BLaER1 treated with 17β-estradiol and CSF1 and Interleukin-3, amounts not matched to agents 10 nM and 100 nM (cell line): Measurements from ENCODE around the gene CTDNEP1.

Source experiments
- H3K27ac ChIP-seq, 11 experiments: shearing (Covaris generic); formaldehyde crosslinking; 2 replicates each; pipeline ENCODE4 v1.8.1; 2022
- H3K27me3 ChIP-seq, 11 experiments: shearing (Covaris generic); formaldehyde crosslinking; 2 replicates each; pipeline ENCODE4 v1.8.1; 2022
- H3K36me3 ChIP-seq, 11 experiments: shearing (Covaris generic); formaldehyde crosslinking; 2 replicates each; pipeline ENCODE4 v1.8.1; 2022
- H3K4me1 ChIP-seq, 10 experiments: shearing (Covaris generic); formaldehyde crosslinking; 2 replicates each; pipeline ENCODE4 v1.8.1; 2022
- H3K4me2 ChIP-seq, 11 experiments: shearing (Covaris generic); formaldehyde crosslinking; 2 replicates each; pipeline ENCODE4 v1.8.1; 2022
- H3K4me3 ChIP-seq, 10 experiments: shearing (Covaris generic); formaldehyde crosslinking; 2 replicates each; pipeline ENCODE4 v1.8.1; 2022
- H3K9ac ChIP-seq, 11 experiments: shearing (Covaris generic); formaldehyde crosslinking; 2 replicates each; pipeline ENCODE4 v1.8.1; 2022
- H3K9me3 ChIP-seq, 11 experiments: shearing (Covaris generic); formaldehyde crosslinking; replicated peaks in 1 of 11; 2 replicates each; pipeline ENCODE4 v1.8.1; 2022
- H4K20me1 ChIP-seq, 11 experiments: shearing (Covaris generic); formaldehyde crosslinking; 2 replicates each; pipeline ENCODE4 v1.8.1; 2022
- Cebpa-rat ChIP-seq, 11 experiments: shearing (Covaris generic); IDR thresholded peaks; 2 replicates each; pipeline ENCODE4 v1.8.1; 2022

The CTDNEP1 gene

GRCh38 chr17:7215136-7215638, 36.3 kb downstream of the CTDNEP1 start:
- Histone ChIP-seq H3K4me1 (peaks cover 54 to 73% (median 67%) of the 10 kb centered on the region in 10 experiments), H3K4me2 (peak overlapping the region; percentile 94 to 100 (median 99)), H3K9me3 (no peaks in the 10 kb centered on the region), H3K27me3 (no peaks in the 10 kb centered on the region), H4K20me1 (peaks cover 16 to 65% (median 42%) of the 10 kb centered on the region in 11 experiments; a peak in 19 of 22 replicates), H3K27ac (peak overlapping the region in 9 of 11 experiments; percentile 60 to 87 (median 80); a peak in 19 of 22 replicates), H3K36me3 (peaks cover 0 to 7% (median 0%) of the 10 kb centered on the region in 11 experiments; a peak in 3 of 22 replicates), H3K4me3 (peak overlapping the region; percentile 53 to 82 (median 64)), H3K9ac (peak overlapping the region; percentile 28 to 79 (median 71); a peak in 20 of 22 replicates)
- TF ChIP-seq Cebpa-rat (IDR thresholded peaks at IDR 0.05), result no peak

GRCh38 chr17:7214300-7215135, 37.0 kb downstream of the CTDNEP1 start:
- Histone ChIP-seq H3K9me3 (no peaks in the 10 kb centered on the region), H3K9ac (peak overlapping the region; percentile 58 to 79 (median 71); a peak in 21 of 22 replicates), H3K4me3 (peak overlapping the region; percentile 53 to 82 (median 64)), H3K36me3 (peaks cover 0 to 10% (median 0%) of the 10 kb centered on the region in 11 experiments; a peak in 4 of 22 replicates), H3K4me2 (peak overlapping the region; percentile 94 to 100 (median 99)), H3K4me1 (peaks cover 58 to 73% (median 66%) of the 10 kb centered on the region in 10 experiments), H3K27ac (peak overlapping the region; percentile 38 to 87 (median 80); a peak in 21 of 22 replicates), H3K27me3 (no peaks in the 10 kb centered on the region), H4K20me1 (peaks cover 16 to 69% (median 48%) of the 10 kb centered on the region in 11 experiments; a peak in 19 of 22 replicates)
- no peak for TF ChIP-seq Cebpa-rat (IDR thresholded peaks at IDR 0.05)

- H3K9ac ChIP-seq, result peak overlapping the region in 10 of 11 experiments; percentile 58 to 79 (median 72); a peak in 21 of 22 replicates
- peaks cover 58 to 73% (median 62%) of the 10 kb centered on the region in 10 experiments for H3K4me1 ChIP-seq
- peaks cover 16 to 76% (median 55%) of the 10 kb centered on the region in 11 experiments; a peak in 19 of 22 replicates for H4K20me1 ChIP-seq
- H3K4me3 ChIP-seq, result peak overlapping the region; percentile 52 to 82 (median 64)
- H3K36me3 ChIP-seq, result peaks cover 0 to 16% (median 0%) of the 10 kb centered on the region in 11 experiments; a peak in 6 of 22 replicates
- H3K27me3 ChIP-seq, result no peaks in the 10 kb centered on the region
- peak in 2 of 11 experiments; percentile 33 to 50; a peak in 3 of 22 replicates for TF ChIP-seq Cebpa-rat (IDR thresholded peaks at IDR 0.05)
- peak overlapping the region; percentile 38 to 87 (median 80); a peak in 21 of 22 replicates for H3K27ac ChIP-seq
- no peaks in the 10 kb centered on the region for H3K9me3 ChIP-seq
- H3K4me2 ChIP-seq, result peak overlapping the region; percentile 79 to 100 (median 99)
Measured at GRCh38 chr17:7213895-7214299, 37.6 kb downstream of the CTDNEP1 start.

GRCh38 chr17:7211491-7212273, 39.9 kb downstream of the CTDNEP1 start:
- Histone ChIP-seq H3K9ac (peak overlapping the region in 7 of 11 experiments; percentile 20 to 46 (median 36); a peak in 9 of 22 replicates), H3K9me3 (no peaks in the 10 kb centered on the region), H3K27me3 (no peaks in the 10 kb centered on the region), H3K27ac (peak overlapping the region in 2 of 11 experiments; percentile 25 to 45; a peak in 2 of 22 replicates), H3K36me3 (peaks cover 0 to 25% (median 0%) of the 10 kb centered on the region in 11 experiments; a peak in 6 of 22 replicates), H3K4me1 (peaks cover 44 to 75% (median 65%) of the 10 kb centered on the region in 10 experiments), H3K4me2 (peak overlapping the region; percentile 21 to 99 (median 63); a peak in 21 of 22 replicates), H3K4me3 (no peak overlapping the region), H4K20me1 (peaks cover 20 to 97% (median 71%) of the 10 kb centered on the region in 11 experiments; a peak in 19 of 22 replicates)
- TF ChIP-seq Cebpa-rat (IDR thresholded peaks at IDR 0.05), result no peak

- peak overlapping the region in 1 of 11 experiments; percentile 18; a peak in 2 of 22 replicates for H3K27ac ChIP-seq
- H3K27me3 ChIP-seq, result no peaks in the 10 kb centered on the region
- no peak overlapping the region for H3K4me3 ChIP-seq
- TF ChIP-seq Cebpa-rat (IDR thresholded peaks at IDR 0.05), result no peak
- peaks cover under 1 to 30% (median 3%) of the 10 kb centered on the region in 11 experiments; a peak in 20 of 22 replicates for H3K36me3 ChIP-seq
- H3K4me1 ChIP-seq, result peaks cover 48 to 86% (median 73%) of the 10 kb centered on the region in 10 experiments
- peak overlapping the region in 5 of 11 experiments; percentile 25 to 56 (median 32); a peak in 5 of 22 replicates for H3K9ac ChIP-seq
- H3K4me2 ChIP-seq, result peak overlapping the region in 3 of 11 experiments; percentile 5 to 38 (median 14); a peak in 2 of 22 replicates
- H3K9me3 ChIP-seq, result no peaks in the 10 kb centered on the region
- H4K20me1 ChIP-seq, result peaks cover 17 to 96% (median 80%) of the 10 kb centered on the region in 11 experiments; a peak in 19 of 22 replicates
Measured at GRCh38 chr17:7208754-7209460, 42.6 kb downstream of the CTDNEP1 start.

GRCh38 chr17:7208027-7208571, 43.4 kb downstream of the CTDNEP1 start:
- H3K4me3 ChIP-seq, result no peak overlapping the region

More at GRCh38 chr17:7208027-7208571, 43.4 kb downstream of the CTDNEP1 start:
- no peaks in the 10 kb centered on the region for H3K9me3 ChIP-seq
- peak overlapping the region in 2 of 11 experiments; percentile 5 to 56; a peak in 2 of 22 replicates for H3K9ac ChIP-seq
- H3K27me3 ChIP-seq, result no peaks in the 10 kb centered on the region
- peak overlapping the region in 2 of 11 experiments; percentile 5 to 38; a peak in 1 of 22 replicates for H3K4me2 ChIP-seq
- H3K27ac ChIP-seq, result no peak overlapping the region
- TF ChIP-seq Cebpa-rat (IDR thresholded peaks at IDR 0.05), result no peak
- peaks cover 8 to 38% (median 11%) of the 10 kb centered on the region in 11 experiments for H3K36me3 ChIP-seq
- H4K20me1 ChIP-seq, result peaks cover 18 to 96% (median 80%) of the 10 kb centered on the region in 11 experiments; a peak in 20 of 22 replicates
- H3K4me1 ChIP-seq, result peaks cover 40 to 80% (median 66%) of the 10 kb centered on the region in 10 experiments
